Stimulated activated CD4-positive, alpha-beta T cell treated with anti-CD3 and anti-CD28 coated beads, Interleukin-12 subunit alpha, Interleukin-12 subunit beta, amount 100 ng/mL, for 48 hours (primary cell): ENCODE results near the gene TFPI.
"Not testable (repeated sequence)": the region's sequence is repeated elsewhere in the genome, so short reads cannot be mapped to it uniquely, and the experiment has no call there.

ENCODE experiments used
- DNase-seq, 3 donors: peaks; one replicate each; pipeline ENCODE4 v3.0.0-alpha.2; 2020; ENCODE audit warnings: low read depth in 2 of 3, low spot score in 1 of 3

The TFPI gene

DNA sequence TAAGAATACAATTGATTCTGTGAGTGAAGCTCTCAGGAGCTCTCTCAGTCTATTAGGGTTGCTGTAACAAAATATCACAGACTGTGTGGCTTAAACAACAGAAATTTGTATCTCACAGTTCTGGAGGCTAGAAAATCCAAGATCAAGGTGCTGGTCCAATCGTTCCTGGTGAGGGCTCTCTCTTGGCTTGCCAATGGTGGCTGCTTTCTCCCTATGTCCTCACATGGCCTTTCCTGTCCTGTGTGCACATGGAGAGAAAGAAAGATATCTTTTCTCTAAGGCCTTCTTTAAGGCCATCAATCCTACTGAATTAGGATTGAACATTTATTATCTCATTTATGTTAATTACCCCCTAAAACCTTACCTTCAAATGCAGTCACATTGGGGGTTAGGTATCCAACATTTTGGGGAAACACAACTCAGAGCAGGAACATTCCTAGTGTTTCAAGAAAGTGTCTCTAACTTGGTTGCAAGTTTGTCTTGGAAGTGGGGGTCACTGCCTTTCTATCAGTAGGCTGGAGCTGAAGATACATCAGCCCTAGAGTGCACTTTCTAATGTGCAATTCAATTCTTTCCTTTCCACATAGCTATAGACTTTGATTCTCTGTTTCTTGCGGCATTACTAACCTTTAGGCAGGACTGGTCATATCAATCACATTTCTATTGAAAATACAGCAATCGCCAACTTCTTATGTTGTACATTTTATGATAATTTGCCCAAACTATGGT lies 24.8 kb downstream of the TFPI start:
- no peak for DNase-seq

DNA sequence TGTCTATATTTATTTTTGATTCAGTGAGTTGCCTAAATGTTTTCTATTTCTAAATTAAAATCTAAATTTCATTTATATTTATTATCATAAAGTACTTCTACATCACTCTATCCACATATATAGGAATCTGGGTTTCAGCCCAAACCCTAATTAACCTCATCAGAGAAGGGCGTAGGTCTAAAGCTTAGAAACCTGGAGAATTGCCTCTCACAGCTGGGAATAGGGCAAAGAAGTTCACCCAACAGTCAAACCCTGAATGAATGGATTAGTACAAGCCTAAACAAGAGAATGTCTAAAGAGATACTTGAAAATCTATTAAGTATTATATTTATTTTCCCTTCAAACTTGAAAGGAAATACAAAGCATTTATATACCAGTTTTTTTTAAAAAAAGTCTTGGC lies 26.2 kb downstream of the TFPI start:
- DNase-seq: no peak

DNA sequence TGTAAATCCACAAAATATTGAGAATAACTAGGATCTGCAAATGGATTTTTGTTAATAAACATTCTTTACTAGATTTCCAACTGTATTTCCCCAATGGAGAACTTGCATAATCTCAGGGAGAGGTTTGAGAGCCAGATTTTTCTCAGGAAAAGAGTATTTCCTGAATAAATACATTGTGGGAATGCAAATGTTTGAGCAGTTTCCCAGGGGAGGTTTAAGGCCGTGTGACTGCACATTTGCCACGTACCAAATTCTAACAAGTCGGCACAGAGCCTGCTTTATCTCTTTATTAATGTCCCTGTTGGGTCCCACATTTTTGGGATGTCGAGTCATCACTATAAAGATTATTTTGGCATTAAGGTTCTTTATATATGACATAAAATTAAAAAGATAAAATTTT lies 27.0 kb downstream of the TFPI start:
- DNase-seq: no peak

DNA sequence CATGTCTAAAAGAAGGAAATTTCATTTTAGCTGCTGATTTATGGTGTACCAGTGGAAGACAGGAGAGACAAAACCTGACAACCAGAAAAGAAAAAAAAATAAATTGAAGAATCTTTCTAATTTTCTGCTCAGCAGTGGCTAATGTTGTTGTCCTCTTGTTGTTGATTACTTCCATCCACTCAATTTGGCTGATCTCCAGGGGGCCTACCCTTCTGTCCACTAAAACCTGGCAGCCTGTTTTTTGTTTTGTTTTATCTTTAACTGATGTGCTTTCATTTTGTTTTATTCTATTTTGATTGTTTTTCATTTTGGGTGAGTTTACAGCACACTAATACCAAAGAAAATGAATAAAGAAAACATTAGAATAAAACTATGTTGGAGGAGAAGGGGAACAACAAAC lies 27.4 kb downstream of the TFPI start:
- no peak for DNase-seq

DNA sequence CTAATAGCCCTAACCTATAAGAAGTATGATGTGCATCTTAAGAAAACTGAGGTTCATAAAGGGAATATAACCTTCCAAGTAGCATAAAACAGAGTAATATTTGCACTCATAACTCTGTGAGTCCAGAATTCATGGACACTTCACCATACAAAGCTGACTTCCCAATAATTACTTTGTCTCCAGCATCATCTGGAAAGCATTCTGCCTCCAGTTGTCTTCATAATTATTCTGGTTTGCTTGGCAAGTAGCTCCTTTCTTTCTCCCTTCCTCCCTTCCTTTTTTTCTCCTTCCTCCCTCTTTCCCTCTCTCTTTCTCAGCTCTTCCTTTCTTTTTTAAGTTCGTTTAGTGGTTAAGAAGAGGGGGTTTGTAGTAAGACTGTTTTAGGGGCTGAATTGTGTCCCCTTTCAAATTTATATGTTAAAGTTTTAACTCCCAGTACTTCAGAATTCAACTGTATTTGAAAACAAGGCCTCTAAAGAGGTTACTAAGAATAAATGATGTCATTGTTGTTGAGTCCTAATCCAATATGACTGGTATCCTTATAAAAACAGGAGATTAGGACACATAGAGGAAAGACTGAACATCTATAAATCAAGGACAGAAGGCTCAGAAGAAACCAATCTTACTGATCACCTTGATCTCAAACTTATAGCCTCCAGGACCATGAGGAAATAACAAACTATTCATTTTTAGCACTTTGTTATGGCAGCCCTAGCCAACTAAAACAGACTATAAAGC lies 28.9 kb downstream of the TFPI start:
- DNase-seq: no peak

DNA sequence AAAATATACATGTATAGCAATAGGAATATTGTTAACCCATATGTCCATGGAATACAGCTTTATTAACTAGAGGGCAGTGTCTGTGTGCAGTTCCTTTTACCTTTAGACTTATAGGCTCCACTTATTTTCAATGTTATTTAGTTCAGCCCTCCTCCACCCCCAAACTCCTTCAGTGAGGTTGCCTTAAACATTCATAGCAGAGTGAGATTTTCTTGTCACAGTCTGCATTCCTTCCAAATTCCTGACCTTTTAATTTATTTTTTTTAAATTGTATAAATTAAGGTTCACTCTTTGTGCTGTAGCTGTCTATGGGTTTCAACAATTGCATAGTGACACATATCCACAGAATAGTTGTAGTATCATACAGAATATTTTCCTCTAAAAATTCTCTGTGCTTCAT lies 30.9 kb downstream of the TFPI start:
- DNase-seq: no peak

DNA sequence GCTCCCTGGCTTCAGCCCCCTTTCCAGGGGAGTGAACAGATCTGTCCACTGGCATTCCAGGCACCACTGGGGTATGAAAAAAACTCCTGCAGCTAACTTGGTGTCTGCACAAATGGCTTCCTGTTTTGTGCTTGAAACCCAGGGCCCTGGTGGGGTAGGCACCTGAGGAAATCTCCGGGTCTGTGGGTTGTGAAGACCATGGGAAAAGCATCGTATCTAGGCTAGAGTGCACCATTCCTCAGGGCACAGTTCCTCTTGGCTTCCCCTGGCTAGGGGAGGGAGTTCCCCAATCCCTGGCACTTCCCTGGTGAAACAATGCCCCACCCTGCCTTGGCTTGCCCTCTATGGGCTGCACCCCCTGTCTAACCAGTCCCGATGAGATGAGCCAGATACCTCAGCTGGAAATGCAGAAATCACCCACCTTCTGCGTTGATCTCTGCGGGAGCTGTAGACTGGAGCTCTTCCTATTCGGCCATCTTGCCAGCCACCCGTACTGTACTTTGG lies 34.1 kb downstream of the TFPI start:
- no peak for DNase-seq

DNA sequence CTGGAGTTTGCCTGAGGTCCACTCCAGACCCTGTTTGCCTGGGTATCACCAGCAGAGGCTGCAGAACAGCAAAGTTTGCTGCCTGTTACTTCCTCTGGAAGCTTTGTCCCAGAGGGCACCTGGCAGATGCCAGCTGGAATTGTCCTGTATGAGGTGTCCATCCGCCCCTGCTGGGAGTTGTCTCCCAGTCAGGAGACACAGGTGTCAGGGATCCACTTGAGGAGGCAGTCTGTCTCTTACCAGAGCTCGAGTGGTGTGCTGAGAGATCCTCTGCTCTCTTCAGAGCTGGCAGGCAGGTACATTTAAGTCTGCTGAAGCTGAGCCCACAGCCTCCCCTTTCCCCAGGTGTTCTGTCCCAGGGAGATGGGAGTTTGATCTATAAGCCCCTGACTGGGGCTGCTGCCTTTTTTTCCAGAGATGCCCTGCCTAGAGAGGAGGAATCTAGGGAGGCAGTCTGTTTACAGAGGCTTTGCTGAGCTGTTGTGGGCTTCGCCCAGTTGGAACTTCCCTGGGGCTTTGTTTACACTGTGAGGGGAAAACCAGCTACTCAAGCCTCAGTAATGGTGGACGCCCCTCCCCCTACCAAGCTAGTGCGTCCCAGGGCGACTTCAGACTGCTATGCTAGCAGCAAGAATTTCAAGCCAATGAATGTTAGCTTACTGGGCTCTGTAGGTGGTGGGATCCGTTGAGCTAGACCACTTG lies 34.7 kb downstream of the TFPI start:
- DNase-seq: no peak

DNA sequence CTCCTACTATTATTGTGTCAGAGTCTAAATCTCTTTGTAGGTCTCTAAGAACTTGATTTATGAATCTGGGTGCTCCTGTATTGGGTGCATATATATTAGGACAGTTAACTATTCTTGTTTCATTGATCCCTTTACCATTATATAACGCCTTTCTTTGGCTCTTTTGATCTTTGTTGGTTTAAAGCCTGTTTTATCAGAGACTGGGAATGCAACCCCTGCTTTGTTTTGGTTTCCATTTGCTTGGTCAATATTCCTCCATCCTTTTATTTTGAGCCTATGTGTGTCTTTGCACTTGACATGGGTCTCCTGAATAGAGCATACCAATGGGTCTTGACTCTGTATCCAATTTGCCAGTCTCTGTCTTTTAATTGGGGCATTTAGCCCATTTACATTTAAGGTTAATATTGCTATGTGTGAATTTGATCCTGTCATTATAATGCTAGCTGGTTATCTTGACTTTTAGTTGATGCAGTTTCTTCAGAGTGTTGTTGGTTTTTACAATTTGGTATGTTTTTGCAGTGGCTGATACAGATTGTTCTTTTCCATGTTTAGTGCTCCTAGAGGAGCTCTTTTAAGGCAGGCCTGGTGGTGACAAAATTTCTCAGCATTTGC lies 36.4 kb downstream of the TFPI start:
- not testable (repeated sequence) for DNase-seq

DNA sequence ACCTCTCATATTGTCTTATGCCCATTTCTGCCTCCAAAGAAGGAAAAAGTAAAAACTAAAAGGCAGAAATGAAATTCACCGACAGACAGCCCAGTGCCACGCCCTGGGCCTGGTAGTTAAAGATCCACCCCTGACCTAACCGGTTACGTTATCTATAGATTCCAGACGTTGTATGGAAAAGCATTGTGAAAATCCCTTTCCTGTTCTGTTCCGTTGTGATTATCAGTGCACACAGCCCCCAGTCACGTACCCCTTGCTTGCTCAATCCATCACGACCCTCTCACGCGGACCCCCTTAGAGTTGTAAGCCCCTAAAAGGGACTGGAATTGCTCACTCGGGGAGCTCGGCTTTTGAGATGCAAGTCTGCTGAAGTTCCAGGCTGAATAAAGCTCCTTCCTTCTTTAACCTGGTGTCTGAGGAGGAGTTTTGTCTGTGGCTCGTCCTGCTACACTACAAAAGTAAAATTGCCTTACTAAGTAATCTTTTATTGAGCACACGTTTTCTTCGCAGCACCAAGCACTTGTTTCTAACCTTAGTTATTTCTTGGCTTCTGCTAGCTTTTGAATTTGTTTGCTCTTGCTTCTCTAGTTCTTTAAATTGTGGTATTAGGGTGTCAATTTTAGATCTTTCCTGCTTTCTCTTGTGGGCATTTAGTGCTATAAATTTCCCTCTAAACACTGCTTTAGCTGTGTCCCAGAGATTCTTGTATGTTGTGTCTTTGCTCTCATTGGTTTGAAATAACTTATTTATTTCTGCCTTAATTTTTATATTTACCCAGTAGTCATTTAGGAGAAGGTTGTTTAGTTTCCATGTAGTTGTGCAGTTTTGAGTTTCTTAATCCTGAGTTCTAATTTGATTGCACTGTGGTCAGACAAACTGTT lies 37.4 kb downstream of the TFPI start:
- not testable (repeated sequence) for DNase-seq

DNA sequence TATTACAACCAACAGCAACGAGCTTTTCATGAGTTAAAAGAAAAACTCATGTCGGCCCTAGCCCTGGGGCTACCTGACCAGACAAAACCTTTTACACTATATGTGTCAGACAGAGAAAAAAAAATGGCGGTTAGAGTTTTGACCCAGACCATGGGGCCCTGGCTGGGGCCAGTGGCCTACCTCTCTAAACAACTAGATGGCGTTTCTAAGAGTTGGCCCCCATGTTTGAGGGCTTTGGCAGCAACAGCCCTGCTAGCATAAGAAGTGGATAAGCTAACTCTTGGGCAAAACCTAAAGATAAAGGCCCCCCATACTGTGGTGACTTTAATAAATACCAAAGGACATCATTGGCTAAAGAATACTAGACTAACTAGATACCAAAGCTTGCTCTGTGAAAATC lies 39.3 kb downstream of the TFPI start:
- no peak for DNase-seq

DNA sequence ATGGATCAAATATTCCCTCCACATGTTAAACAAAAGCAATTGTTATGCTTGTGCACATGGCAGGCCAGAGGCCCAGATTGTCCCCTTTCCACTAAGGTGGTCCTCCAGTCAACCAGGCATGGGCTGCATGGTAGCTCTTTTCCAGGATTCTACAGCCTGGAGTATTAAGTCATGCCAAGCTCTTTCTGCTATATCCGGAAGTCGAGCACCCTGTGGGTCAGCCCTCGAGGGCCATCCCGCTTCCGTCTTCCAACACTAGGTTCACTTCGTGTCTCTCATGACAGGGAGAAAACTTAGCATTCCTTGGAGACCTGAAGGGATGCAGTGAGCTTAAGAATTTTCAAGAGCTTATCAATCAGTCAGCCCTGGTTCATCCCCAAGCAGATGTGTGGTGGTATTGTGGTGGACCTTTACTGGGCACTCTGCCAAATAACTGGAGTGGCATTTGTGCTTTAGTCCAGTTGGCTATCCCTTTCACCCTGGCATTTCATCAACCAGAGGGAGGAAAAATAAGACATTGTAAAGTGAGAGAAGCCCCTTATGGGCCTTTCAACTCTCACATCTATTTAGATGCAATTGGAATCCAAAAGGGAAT lies 39.9 kb downstream of the TFPI start:
- not testable (repeated sequence) for DNase-seq

DNA sequence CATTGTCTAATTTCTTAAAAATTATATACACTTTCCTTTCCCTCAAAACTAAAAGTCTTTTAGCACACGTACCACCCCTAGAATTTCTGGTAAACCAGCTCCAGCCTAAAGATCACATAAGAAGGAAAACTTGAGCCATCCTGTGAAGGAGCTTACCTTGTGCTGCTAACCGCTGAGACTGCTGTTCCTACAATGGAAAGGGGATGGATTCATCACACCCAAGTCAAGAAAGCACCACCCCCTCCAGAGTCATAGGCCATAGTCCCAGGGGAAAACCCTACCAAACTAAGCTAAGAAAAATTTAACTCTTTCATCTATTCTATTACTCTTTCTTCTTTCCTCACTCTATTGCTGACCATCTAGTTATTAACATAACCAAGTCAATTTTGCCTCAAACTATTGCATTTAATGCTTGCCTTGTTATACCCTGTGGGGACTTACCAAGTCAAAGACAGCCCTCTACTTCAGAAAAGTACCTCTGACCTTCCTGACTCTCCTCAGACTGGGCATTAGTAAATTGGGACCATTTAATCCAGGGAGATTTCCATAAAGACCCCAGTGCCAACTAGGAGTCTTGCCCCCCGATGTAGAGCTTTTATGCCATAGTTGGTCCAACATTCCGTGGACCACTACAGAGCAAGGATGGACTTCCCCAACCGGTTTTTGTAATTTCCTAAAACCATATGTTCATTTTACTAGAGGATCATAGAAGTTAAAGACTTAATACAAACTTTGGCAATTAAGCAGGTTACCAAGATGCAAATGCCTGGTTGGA lies 40.6 kb downstream of the TFPI start:
- DNase-seq: not testable (repeated sequence)

DNA sequence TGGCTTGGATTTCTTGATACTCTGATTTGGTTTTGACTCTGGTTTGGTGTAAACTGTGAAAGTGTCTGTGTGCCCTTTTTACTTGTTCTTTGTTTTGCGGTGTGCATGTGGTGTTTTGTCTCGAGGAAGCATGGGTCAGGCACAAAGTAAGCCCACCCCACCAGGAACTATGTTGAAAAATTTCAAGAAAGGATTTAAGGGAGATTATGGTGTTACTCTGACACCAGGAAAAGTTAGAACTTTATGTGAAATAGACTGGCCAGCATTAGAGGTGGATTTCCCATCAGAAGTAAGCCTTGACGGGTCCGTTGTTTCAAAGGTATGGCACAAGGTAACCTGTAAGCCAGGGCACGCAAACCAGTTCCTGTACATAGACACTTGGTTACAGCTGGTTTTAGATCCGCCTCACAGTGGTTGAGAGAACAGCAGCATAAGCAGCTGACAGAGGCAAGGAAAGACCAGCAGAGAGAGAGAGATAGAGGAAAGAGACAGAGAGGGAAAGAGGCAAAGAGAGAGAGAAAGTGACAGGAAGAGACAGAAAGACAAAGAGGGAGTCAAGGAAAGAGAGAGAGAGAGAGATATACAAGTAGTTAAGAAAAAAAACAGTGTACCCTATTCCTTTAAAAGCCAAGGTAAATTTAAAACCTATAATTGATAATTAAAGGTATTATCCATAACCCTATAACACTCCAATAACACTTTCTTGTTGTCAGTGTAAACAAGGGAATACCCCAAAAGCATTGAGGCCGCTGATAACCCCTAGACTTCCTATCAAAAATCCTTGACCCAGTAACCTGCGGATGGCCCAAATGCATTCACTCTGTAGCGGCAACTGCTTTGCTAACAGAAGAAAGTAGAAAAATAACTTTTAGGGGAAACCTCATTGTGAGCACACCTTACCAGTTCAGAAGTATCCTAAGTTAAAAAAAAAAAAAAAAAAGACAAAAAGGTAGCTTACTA lies 42.6 kb downstream of the TFPI start:
- DNase-seq: no peak

DNA sequence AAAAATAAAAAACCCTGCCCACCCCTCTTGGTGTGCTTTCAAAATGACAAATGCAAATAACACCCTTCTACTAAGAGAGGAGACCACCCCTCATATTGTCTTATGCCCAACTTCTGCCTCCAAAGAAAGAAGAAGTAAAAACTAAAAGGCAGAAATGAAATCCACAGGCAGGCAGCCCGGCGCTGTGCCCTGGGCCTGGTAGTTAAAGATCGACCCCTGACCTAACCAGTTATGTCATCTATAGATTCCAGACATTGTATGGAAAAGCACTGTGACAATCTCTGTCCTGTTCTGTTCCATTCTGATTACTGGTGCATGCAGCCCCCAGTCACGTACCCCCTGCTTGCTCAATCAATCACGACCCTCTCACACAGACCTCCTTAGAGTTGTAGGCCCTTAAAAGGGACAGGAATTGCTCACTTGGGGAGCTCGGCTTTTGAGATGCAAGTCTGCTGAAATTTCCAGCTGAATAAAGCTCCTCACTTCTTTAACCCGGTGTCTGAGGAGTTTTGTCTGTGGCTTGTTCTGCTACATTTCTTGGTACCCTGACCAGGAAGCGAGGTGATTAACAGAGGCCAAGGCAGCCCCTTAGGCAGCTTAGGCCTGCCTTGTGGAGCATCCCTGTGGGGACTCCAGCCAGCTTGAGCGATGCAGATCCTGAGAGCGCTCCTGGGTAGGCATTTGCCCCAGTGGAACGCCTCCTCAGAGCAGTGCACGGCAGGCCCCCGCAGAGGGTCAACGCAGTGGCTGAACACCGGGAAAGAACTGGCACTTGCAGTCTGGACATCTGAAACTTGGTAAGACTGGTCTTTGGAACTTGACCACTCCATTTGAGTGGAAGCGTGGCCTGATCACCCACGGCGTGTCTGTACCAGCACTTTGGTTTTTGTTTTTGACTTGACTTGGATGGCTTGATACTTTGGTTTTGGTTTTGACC lies 43.5 kb downstream of the TFPI start:
- not testable (repeated sequence) for DNase-seq

DNA sequence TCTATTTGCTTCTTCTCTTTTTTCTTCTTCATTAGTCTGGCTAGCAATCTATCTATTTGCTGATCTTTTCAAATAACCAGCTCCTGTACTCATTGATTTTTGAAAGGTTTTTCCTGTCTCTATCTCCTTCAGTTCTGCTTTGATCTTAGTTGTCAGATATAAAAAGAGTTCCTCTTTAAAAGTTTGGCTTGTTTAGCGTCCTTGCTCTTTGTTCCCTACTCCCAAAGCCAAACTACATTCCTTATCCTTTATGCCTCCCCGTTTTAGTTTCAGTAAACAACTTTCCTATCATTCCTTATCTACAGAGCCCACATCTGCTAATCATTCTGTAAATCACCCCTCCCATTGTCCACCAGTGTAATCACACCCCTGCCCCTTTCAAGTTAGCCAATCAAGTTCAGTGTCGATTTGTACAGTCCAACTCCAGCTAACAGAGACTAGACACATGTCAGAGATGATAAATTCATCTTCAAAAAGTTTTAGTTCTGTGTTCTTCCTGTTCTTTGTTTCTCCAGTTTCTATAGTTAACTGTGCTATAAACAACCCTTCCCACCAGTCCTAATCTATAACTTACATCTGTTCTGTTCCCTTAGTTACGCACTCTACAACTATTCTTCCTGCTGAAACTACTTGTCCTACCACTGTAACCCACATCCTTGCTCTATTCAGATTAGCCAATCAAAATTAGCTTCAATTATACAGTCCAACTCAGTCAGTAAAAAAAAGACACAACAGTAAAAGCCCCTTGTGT lies 44.4 kb downstream of the TFPI start:
- DNase-seq: no peak
